Activated T-cell treated with anti-CD3 and anti-CD28 coated beads, Interleukin-2, amount 50 U/mL, for 48 hours (primary cell): ENCODE measurements around the gene NOL7.

ENCODE experiments used
- DNase-seq, 2 experiments: peaks; one replicate each; pipeline ENCODE4 v3.0.0-alpha.2; 2020

NOL7 gene

GRCh38 chr6:13614926-13615791 is at the start of gene NOL7:
Gene NOL7, plus strand, starts transcription at chr6:13615335. Its CDS starts 24 bp downstream, at chr6:13615359.
- DNase-seq = peak; percentile 98 to 99

GRCh38 chr6:13565921-13566320 is 49.2 kb upstream of the NOL7 start:
- no peak for DNase-seq

GRCh38 chr6:13566500-13566899 is 48.6 kb upstream of the NOL7 start:
- no peak for DNase-seq

DNA sequence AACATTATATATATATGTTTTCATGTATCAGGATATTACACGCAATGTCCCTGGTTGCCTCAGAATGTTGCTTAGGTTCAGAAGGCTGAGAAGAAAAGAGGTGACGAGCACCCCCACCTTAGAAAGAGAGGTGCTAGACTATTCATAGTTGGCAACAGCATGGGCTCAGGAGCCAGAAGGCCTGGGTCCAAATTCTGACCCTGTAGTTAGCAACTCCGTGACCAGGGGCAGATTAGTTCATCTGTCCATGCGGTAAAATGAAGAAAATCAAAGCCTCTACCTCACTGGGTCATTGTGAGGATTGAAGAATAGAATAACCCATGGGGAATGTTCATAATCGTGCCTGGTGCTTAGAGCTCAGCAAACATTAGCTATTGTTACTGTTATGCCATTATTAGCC is 46.2 kb upstream of the NOL7 start:
- no peak for DNase-seq

- DNase-seq = no peak
Observed at GRCh38 chr6:13572240-13572639, 42.9 kb upstream of the NOL7 start.

DNA sequence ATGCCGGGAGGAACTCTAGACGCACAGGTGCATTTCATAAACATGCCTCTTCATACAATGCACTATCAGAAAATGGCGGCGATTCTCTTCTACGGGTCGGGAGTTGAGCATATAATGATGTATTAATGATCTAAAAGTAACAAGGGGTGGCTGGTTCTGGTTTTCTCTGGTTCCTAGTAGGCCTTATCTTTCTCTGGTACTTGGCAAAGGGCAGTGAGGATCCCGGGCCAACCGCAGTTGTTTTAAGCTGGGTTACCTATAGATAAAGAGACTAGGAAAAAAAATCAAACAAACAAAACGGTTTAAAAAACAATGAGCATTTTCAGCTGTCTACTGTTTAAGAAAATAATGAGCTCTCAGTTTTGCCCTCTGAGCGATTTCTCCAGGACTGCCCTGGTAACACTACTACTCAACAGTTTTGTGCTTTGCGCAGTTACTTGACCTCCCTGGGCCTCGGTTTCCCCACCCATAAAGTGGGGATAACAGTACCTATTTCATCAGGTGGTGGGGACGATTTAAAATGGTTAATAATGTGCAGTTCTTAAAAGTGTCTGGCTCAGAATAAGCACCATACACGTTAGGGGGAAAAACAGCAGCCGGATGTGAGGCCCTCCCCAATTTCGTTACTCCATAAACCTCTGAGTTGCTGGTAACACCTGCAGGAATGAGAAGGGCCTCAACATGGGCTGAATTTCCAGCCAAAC is 42.0 kb upstream of the NOL7 start:
- DNase-seq = no peak

DNA sequence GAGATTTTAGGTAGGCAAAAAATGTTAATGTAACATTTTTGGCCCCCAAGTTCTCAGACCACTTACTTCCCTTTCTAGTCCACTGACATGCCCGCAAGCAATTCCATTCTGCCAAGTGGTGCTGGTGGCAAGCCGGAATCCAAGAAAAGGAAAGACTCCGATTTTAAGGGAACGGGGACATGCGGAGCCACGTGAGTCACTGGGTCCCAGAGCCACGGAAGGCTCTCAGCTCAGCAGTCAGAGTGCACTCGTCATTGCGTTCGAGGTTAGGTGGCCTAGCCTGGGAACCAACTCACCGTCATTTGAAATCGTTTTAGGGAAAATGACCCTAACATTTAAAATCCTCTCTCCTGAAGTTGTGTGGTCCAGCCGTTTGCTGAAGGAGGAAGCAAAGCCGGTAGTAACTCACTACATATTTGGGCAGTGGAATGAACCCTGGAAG is 41.4 kb upstream of the NOL7 start:
- peak; percentile 29 to 36 for DNase-seq

DNA sequence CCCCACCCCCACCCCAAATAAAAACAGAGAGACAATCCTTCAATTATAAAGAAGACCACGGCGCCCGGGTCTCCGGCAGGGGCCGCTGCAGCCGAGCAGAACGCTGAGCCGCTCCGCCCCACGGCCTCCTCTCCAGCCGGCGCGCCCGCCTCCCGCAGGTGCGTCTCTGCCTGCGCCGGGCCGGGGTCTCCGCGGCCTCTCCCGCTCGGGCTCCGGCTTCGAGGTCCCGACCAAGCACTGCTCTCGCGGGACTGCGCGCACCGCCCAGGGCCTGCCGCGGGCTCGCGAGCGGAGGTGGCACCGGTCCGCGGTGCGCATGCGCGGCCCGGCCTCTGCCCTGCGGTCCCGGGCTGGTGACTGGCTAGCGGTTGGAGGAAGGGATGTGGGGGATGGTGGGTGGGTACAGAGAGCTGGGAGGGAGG is 41.0 kb upstream of the NOL7 start:
- peak; percentile 90 to 93 for DNase-seq

GRCh38 chr6:13574571-13575376 is 40.4 kb upstream of the NOL7 start, which contains the start of gene SIRT5:
Gene SIRT5, plus strand, starts transcription at chr6:13574601. Its CDS starts 9,510 bp downstream, at chr6:13584111.
- DNase-seq = peak; percentile 87 to 88

GRCh38 chr6:13575377-13575775 is 39.8 kb upstream of the NOL7 start:
- DNase-seq = no peak

GRCh38 chr6:13576017-13576416 is 39.1 kb upstream of the NOL7 start:
- no peak for DNase-seq

GRCh38 chr6:13577926-13578325 is 37.2 kb upstream of the NOL7 start:
- no peak for DNase-seq

- DNase-seq = no peak
Observed at GRCh38 chr6:13579911-13580310, 35.2 kb upstream of the NOL7 start.

- no peak for DNase-seq
Observed at GRCh38 chr6:13581700-13582229, 33.4 kb upstream of the NOL7 start.

DNA sequence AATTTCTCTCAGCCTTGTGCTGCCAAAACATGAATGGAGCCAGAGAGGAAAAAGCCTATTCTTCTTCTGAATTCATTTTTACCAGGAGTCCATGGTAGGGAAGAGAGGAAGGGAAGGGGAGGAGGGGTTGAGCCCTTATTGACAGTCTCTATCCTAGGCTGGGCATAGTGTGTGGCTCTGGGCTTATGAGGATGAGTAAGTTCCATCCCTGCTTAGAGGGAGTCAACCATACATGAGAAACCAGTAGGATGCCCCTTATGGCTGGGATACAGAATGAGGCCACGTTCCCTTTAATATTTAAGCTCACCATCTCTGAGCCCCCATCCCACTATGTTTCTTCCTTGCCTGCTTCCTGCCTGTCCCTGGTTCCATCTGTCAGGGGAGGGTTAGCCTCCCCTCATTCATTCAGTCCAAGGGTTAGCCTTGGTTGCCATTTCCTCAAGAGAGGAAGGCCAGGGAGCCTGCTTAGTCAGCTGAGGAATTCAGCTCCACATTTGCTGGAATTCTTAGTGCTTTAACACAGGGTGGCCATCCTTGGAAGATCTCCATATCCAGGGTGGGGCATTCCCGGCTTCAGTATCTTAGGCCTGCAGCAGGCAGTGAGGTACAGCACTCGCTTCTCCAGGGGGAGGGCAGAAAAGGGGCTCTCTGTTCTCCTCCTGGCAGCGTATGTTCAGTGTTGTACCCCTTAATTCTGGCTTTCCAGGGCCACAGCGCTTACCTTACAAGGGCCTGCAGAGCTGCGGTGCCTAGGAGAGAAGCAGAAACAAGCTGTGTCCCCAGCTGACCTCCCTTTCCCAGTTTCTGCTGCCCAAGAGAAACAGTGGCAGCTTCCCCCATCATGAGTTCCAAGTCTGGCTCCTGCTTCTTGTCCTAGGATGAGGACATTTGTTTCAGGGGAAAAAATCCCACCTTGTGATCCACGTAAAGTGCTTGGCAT is 28.3 kb upstream of the NOL7 start:
- no peak for DNase-seq

DNA sequence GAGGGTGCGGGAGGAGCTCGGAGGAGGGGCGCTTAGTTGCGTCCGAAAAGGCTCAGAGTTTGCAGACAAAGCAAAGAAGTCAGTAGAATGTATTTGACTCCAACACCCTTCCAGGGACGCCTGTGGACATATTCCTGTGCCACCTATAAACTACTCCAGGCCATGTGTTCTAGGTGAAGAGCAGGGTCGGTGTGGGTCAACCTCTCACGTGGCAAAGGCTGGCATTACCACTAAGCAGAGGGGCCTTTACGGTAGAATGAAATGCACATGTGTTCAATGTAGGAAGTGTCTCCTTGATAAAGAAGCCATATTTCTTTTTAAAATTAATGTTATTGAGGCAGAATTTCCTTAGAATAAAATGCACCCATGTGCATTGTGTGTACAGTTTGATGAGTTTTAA is 25.3 kb upstream of the NOL7 start:
- DNase-seq = no peak

- no peak for DNase-seq
Observed at GRCh38 chr6:13590574-13591153, 24.5 kb upstream of the NOL7 start.

- DNase-seq = no peak
Observed at GRCh38 chr6:13591205-13591921, 23.8 kb upstream of the NOL7 start.

GRCh38 chr6:13593103-13593502 is 22.0 kb upstream of the NOL7 start:
- DNase-seq = no peak

DNA sequence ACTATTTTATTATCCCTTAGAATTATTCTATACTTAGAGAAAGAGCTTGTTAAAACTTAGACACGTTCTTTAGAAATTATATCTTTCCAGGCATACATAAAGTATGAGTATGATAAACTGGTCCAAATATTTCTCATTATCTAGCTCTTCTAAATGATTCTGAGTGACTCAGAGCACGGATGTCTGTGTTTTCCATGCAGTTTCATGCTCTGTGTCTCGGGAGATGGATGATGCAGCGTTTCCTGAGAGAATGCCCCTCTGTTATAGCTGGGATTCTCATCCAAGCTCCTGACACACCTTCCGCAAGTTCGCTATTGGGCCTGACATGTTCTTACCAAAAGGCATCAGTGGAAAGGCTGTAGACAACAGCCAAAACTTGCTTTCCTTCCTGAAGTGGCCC is 21.4 kb upstream of the NOL7 start:
- DNase-seq = no peak

GRCh38 chr6:13597073-13597472 is 18.1 kb upstream of the NOL7 start:
- DNase-seq = no peak
